Stimulated activated CD4-positive, alpha-beta T cell treated with anti-CD3 and anti-CD28 coated beads, Interleukin-2, amount 100 ng/mL, for 48 hours (primary cell): ENCODE results near the gene TACC2.

Experiments used
- DNase-seq, 2 donors: peaks; one replicate each; pipeline ENCODE4 v3.0.0-alpha.2; 2020

TACC2 gene

GRCh38 chr10:122173766-122174435 is 184.9 kb downstream of the TACC2 start:
- DNase-seq, result no peak

- no peak for DNase-seq
Observed at GRCh38 chr10:122176232-122177213, 187.6 kb downstream of the TACC2 start.

GRCh38 chr10:122178655-122179054 is 189.7 kb downstream of the TACC2 start:
- no peak for DNase-seq

GRCh38 chr10:122181041-122181732 is 192.2 kb downstream of the TACC2 start:
- DNase-seq, result no peak

- DNase-seq, result no peak
Observed at GRCh38 chr10:122181876-122182275, 192.9 kb downstream of the TACC2 start.

GRCh38 chr10:122182308-122182707 is 193.3 kb downstream of the TACC2 start:
- no peak for DNase-seq

GRCh38 chr10:122184254-122184653 is 195.3 kb downstream of the TACC2 start:
- DNase-seq, result no peak

- no peak for DNase-seq
Observed at GRCh38 chr10:122185643-122186042, 196.7 kb downstream of the TACC2 start.

GRCh38 chr10:122186816-122187810 is 198.2 kb downstream of the TACC2 start:
- no peak for DNase-seq

- no peak for DNase-seq
Observed at GRCh38 chr10:122188706-122189105, 199.7 kb downstream of the TACC2 start.

GRCh38 chr10:122189185-122189584 is 200.2 kb downstream of the TACC2 start:
- DNase-seq, result no peak

GRCh38 chr10:122190176-122190943 is 201.4 kb downstream of the TACC2 start:
- DNase-seq, result no peak

- no peak for DNase-seq
Observed at GRCh38 chr10:122191936-122192541, 203.1 kb downstream of the TACC2 start.

- no peak for DNase-seq
Observed at GRCh38 chr10:122194251-122194650, 205.3 kb downstream of the TACC2 start.

- DNase-seq, result no peak
Observed at GRCh38 chr10:122196218-122196617, 207.3 kb downstream of the TACC2 start.

GRCh38 chr10:122197611-122198222 is 208.8 kb downstream of the TACC2 start:
- no peak for DNase-seq

GRCh38 chr10:122198631-122199030 is 209.7 kb downstream of the TACC2 start:
- DNase-seq, result no peak

- no peak for DNase-seq
Observed at GRCh38 chr10:122199070-122199469, 210.1 kb downstream of the TACC2 start.

- no peak for DNase-seq
Observed at GRCh38 chr10:122199689-122200088, 210.7 kb downstream of the TACC2 start.

GRCh38 chr10:122201401-122201800 is 212.4 kb downstream of the TACC2 start:
- no peak for DNase-seq
